GM23338 (cell line): ENCODE data around the gene ARHGEF1.

Experiments used
- CTCF ChIP-seq, 2 experiments: fragments of 200-600 bp in 1 of 2; sonication (generic) in 1 of 2; conservative IDR thresholded peaks; 2 replicates each; pipeline versions ENCODE4 v1.5.1 to v1.6.1; 2016 to 2017; ENCODE audit warnings: antibody characterized with exemption in 2 of 2, low read depth in 2 of 2, mild to moderate bottlenecking in 2 of 2, moderate library complexity in 1 of 2
- TF ChIP-seq, protein P1 (sequence below): IDR thresholded peaks from one replicate; pipeline ENCODE4 v1.6.1; 2018; ENCODE audit warnings: antibody characterized with exemption; ENCODE audit not compliant: unreplicated experiment

GRCh38 chr19:41845001-41845050, 38.2 kb upstream of the ARHGEF1 start, which contains the start of gene DMRTC2:
- TF ChIP-seq, protein P1, sequence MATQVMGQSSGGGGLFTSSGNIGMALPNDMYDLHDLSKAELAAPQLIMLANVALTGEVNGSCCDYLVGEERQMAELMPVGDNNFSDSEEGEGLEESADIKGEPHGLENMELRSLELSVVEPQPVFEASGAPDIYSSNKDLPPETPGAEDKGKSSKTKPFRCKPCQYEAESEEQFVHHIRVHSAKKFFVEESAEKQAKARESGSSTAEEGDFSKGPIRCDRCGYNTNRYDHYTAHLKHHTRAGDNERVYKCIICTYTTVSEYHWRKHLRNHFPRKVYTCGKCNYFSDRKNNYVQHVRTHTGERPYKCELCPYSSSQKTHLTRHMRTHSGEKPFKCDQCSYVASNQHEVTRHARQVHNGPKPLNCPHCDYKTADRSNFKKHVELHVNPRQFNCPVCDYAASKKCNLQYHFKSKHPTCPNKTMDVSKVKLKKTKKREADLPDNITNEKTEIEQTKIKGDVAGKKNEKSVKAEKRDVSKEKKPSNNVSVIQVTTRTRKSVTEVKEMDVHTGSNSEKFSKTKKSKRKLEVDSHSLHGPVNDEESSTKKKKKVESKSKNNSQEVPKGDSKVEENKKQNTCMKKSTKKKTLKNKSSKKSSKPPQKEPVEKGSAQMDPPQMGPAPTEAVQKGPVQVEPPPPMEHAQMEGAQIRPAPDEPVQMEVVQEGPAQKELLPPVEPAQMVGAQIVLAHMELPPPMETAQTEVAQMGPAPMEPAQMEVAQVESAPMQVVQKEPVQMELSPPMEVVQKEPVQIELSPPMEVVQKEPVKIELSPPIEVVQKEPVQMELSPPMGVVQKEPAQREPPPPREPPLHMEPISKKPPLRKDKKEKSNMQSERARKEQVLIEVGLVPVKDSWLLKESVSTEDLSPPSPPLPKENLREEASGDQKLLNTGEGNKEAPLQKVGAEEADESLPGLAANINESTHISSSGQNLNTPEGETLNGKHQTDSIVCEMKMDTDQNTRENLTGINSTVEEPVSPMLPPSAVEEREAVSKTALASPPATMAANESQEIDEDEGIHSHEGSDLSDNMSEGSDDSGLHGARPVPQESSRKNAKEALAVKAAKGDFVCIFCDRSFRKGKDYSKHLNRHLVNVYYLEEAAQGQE: no peak
- TF ChIP-seq CTCF (conservative IDR thresholded peaks at IDR 0.05; ENCODE audit: low read depth in 2 of 2): no peak
